GM10266 (cell line): ENCODE data around the gene TRMO.

Source experiments
- DNase-seq: peaks from one replicate; pipeline ENCODE4 v3.0.0; 2012; ENCODE audit errors: extremely low spot score
- TF ChIP-seq, protein P1 (sequence below): IDR thresholded peaks from 2 replicates; pipeline ENCODE4 v1.5.1; 2012; ENCODE audit warnings: mild to moderate bottlenecking, low read depth; ENCODE audit not compliant: control insufficient read depth, insufficient read depth; ENCODE audit errors: missing control alignments

The TRMO gene

DNA sequence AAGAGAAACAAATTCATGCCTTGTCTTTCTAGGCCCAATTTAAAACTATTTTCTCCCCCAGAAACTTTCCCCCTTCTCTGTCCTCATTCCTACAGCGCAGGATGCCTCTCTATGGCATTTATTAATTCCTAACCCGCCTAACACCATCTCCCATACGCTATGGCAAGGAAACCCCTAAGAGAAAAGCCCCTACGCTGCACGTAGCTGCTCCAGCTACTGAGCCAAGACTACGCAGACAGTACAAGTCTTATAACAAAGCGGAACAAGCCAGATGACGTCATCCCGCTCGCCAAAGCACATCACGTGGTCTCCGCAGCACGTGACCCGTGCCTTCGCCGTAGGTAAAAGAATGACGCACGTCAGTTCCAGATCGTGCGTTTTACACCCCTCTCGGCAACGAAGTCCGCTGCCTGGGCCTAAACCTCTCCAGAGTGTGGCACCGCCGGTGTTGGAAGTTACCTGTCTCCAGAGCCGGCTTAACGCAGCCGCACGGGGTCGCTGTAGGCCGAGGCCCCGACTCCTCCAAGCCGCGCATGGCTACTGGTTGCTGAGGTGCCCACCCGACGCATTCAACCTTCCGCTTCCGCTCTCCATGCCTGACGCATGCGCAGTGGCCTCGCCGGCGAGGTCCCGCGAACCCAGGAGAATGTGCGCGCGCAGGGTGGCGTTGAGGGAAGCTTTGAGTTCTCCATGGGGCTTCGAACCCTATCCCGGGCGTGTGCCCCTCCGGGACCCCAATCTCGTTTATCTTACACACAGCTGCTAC is at the start of gene TRMO:
Gene TRMO, minus strand, starts transcription at position 542 of the 766 bp plus-strand sequence. Its CDS starts 7 bp downstream, at position 535.
- TF ChIP-seq, protein P1, sequence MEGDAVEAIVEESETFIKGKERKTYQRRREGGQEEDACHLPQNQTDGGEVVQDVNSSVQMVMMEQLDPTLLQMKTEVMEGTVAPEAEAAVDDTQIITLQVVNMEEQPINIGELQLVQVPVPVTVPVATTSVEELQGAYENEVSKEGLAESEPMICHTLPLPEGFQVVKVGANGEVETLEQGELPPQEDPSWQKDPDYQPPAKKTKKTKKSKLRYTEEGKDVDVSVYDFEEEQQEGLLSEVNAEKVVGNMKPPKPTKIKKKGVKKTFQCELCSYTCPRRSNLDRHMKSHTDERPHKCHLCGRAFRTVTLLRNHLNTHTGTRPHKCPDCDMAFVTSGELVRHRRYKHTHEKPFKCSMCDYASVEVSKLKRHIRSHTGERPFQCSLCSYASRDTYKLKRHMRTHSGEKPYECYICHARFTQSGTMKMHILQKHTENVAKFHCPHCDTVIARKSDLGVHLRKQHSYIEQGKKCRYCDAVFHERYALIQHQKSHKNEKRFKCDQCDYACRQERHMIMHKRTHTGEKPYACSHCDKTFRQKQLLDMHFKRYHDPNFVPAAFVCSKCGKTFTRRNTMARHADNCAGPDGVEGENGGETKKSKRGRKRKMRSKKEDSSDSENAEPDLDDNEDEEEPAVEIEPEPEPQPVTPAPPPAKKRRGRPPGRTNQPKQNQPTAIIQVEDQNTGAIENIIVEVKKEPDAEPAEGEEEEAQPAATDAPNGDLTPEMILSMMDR = peak; percentile 83
- peak; percentile 87 for DNase-seq

DNA sequence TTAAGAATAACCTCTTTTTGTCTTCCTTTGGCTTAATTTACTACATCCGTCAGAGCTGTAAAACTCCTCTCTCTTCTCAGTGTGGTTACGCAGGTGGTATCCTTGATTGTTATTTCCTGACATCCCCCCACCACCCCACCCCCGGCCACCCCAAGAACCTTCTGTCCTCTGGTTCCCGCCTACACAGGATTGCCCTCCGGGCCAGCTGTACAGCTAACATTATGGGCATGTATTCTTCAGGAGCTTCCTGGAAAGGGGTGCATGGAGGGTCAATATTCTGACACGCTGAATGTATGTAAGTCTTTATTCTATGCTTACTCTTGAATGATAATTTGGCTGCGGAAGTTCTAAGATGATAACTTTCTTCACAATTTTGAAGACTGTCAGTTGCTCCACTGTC is 47.9 kb upstream of the TRMO start:
- TF ChIP-seq, protein P1 = no peak

DNA sequence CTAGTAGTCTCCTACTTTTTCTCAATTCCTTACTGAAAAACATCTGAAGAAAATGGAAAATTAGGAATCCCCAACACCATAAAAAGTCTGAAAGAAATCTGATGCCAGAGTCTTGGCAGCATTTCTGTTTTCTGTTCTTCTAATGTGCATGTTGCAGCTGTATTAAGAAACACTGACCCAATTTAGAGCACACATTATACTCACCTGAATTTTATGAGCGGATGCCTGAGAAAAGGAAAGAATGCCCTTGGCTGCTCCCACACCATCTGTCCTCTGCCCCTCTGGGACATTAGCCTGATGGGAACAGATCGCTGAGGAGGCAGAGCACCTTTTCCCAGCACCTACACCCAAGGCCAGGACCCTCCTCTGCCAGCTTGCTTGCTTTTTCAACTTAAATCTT is 46.7 kb upstream of the TRMO start:
- TF ChIP-seq, protein P1 = no peak
- no peak for DNase-seq

More for the DNA sequence above, 47.9 kb upstream of the TRMO start:
- no peak for DNase-seq

- DNase-seq = no peak
- TF ChIP-seq, protein P1 = no peak
Measured at GRCh38 chr9:97966493-97966892, 44.2 kb upstream of the TRMO start.

DNA sequence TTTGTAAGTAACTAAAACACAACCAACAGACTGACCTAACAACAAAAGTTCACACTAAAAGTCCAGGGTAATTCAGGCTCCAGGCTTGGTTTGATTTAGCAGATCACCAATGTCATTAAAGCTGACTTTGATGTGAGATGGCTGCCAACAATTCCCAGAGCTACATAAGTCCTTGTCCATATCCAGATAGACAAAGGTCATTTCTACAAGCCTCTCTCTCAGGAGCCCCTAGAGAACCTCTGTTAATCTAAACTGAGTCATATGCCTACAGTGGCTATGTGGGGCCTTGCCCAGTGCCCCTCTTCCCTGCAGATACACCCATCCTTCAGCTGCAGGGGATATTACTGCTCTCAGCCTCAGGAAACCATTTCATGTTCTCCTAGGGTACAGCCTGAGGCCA is 42.6 kb upstream of the TRMO start:
- DNase-seq = no peak
- TF ChIP-seq, protein P1 = no peak

DNA sequence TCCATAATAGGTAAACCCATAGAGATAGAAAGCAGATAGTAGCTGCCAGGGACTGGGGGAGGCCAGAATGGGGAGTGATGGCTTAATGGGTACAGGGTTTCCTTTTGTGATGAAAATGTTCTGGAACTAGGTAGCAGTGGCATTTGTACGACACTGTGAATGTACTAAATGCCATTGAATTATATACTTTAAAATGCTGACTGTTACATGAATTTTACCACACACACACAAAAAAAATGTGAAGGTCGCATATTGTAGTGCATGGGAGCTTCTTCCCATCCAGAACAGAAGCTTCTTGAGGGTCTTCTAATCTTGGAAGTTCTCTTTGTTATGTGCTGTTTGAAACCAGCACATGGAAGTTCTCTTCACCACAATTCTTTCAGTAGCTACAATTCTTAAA is 40.9 kb upstream of the TRMO start:
- no peak for DNase-seq
- TF ChIP-seq, protein P1 = no peak

- TF ChIP-seq, protein P1 = no peak
- no peak for DNase-seq
Measured at GRCh38 chr9:97962575-97962974, 40.3 kb upstream of the TRMO start.
